Activated CD8-positive, alpha-beta memory T cell treated with anti-CD3 and anti-CD28 coated beads for 24 hours (primary cell): ENCODE results near the gene TXNRD1.
"Not testable (repeated sequence)": the region's sequence is repeated elsewhere in the genome, so short reads cannot be mapped to it uniquely, and the experiment has no call there.

Experiments used
- DNase-seq: peaks from one replicate; pipeline ENCODE4 v3.0.0-alpha.2; 2020

Gene TXNRD1

GRCh38 chr12:104285740-104286515 is 70.3 kb downstream of the TXNRD1 start:
- peak; percentile 57 for DNase-seq

GRCh38 chr12:104286516-104287482 is 71.2 kb downstream of the TXNRD1 start:
- DNase-seq: peak; percentile 94

GRCh38 chr12:104288635-104289274 is 73.2 kb downstream of the TXNRD1 start:
- peak; percentile 91 for DNase-seq

GRCh38 chr12:104290320-104290719 is 74.7 kb downstream of the TXNRD1 start:
- peak; percentile 21 for DNase-seq

- DNase-seq: peak; percentile 5
These were observed 75.3 kb downstream of the TXNRD1 start for GRCh38 chr12:104290855-104291254.

- DNase-seq: no peak
These were observed 76.4 kb downstream of the TXNRD1 start for GRCh38 chr12:104291867-104292524.

- DNase-seq: no peak
These were observed 77.6 kb downstream of the TXNRD1 start for GRCh38 chr12:104292872-104293794.

- not testable (repeated sequence) for DNase-seq
These were observed 78.7 kb downstream of the TXNRD1 start for GRCh38 chr12:104294158-104294859.

GRCh38 chr12:104294927-104295668 is 79.5 kb downstream of the TXNRD1 start:
- DNase-seq: no peak

GRCh38 chr12:104295954-104296353 is 80.4 kb downstream of the TXNRD1 start:
- DNase-seq: no peak

GRCh38 chr12:104296718-104297117 is 81.1 kb downstream of the TXNRD1 start:
- DNase-seq: no peak

- no peak for DNase-seq
These were observed 82.0 kb downstream of the TXNRD1 start for GRCh38 chr12:104297477-104298113.

GRCh38 chr12:104299842-104300481 is 84.4 kb downstream of the TXNRD1 start:
- DNase-seq: no peak

- peak; percentile 94 for DNase-seq
These were observed 88.1 kb downstream of the TXNRD1 start, which contains the start of gene EID3 for GRCh38 chr12:104303538-104304151. Gene EID3 (plus strand): TSS chr12:104303739. CDS start chr12:104303935, 196 bp downstream.

GRCh38 chr12:104304261-104305009 is 88.9 kb downstream of the TXNRD1 start:
- DNase-seq: no peak

- DNase-seq: no peak
These were observed 89.8 kb downstream of the TXNRD1 start for GRCh38 chr12:104305349-104305748.

GRCh38 chr12:104306376-104306775 is 90.8 kb downstream of the TXNRD1 start:
- DNase-seq: no peak
